ENCODE measurements around the gene SMG7.

The SMG7 gene

DNA sequence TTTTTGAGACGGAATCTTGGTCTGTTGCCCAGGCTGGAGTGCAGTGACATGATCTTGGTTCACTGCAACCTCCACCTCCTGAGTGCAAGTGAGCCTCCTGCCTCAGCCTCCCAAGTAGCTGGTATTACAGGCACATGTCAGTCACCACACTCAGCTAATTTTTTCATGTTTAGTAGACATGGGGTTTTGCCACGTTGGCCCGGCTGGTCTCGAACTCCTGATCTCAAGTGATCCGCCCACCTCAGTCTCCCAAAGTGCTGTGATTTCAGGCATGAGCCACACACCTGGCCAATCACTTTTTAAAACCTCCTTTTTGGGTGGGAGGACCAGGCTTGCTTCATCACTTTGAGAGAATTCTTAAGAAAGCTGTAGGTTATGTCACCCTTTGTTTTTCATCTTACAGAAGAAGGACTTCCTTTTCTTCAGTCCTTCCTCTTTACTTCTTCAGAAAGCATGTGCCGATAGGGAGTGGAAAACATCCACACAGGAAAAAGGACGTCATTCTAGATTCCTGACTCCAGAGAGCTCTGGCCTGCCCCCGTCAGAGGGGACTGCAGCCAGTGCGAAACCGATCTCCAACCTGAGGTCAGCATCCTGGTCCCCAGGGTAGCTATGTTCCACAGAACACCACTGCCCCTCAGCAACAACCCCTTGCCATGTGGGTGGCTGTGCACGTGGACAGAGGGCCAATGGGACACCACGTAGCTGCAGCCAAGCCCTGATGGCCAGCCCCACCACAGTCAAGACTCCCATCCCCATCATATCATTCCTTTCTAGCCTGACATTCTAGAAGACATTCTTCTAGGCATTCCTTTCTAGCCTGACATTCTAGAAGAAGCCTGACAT, 96.1 kb downstream of the SMG7 start:
- no peak for DNase-seq

DNA sequence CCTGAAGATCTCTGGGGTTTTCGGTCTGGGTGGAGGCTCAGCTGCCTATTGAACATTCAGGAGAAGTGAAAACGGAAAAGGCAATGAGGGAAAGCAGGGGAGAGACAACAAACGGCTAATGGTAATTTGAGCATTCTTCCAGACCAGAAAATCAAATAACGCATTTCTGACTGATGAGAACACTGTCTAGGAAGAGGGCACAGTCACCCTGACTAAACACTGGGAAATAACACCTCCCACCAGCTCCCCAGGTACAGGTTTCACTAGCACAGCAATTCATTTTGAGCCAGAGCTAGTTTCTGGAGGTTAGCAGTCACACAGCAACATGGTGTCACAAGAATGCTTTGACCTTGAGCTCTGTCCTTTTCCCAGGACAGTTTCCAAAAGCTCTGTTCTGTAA, 96.8 kb downstream of the SMG7 start:
- DNase-seq, result no peak

DNA sequence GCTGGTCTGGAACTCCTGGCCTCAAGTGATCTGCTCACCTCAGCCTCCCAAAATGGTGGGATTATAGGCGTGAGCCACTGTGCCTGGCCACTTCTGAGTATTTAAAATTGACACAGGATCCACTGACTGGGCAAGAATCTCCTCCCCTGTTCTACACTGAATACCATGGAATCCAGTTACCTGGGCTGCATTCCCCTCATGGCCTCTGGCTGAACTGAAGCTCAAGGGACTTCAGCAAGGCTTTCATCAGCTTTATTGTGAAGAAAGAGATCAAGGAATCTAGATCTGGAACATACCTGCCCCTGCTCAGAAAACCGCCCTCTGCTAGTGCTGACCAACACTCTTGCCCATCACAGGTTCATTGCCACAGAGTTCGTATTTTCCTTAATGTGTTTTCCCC, 97.5 kb downstream of the SMG7 start:
- DNase-seq, result no peak

DNA sequence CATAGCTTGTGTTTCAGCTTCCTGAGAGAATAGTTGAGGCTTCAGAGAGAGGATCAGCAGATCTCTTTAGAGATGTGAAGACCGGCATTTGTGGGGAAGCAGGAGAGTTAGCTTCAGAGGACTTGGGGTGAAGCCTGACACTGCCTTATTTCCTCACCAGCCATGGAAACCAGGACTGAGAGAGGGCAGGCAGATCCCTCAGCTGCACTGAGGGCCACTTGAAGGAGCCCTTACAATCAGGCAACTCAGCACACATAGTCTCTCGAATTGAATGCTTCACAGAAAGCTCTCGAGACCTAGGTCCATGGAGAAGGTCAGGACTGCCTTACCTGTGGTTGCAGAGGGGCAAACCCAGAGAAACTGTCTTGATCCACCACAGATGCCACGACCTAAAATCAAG, 98.2 kb downstream of the SMG7 start:
- DNase-seq, result no peak

DNA sequence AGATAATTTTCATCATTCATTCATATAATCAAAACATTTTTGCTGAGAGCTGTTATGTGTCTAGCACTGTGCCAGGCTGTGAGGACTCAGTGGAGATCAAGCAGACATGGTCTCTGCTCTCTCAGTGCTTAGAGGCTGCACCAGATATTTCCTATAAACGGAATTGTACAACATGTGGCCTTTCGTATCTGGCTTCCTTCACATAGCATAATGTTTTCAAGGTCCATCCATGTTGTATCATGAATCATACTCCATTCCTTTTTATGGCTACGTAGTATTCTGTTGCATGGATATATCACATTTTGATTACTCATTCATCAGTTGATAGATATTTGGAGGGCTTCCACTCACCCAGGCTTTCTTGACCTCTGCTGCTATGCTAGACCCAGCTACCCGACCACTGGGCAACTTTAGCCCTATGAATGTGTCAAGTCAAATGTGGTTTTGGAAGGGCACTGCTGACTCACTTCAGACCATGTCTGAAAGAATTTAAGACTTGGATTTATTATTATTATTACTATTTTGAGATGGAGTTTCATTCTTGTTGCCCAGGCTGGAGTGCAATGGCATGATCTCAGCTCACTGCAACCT, 99.5 kb downstream of the SMG7 start:
- DNase-seq, result no peak

DNA sequence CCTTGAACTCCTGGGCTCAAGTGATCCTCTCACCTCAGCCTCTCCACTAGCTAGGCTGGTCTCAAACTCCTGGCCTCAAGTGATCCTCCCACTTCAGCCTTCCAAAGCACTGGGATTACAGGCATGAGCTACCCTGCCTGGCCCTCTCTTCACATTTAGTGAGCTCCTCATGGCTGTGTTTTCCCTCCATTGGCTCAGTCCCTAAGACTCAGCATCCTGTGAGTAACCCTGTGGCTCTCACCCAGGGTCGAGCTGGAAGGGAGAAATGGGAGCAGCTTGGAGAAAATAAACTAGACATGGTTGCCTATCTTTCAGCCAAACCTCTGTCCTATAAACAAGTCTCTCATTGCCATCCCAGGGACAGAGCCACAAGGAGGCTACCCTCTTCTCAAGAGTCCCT, 100.4 kb downstream of the SMG7 start:
- no peak for DNase-seq

DNA sequence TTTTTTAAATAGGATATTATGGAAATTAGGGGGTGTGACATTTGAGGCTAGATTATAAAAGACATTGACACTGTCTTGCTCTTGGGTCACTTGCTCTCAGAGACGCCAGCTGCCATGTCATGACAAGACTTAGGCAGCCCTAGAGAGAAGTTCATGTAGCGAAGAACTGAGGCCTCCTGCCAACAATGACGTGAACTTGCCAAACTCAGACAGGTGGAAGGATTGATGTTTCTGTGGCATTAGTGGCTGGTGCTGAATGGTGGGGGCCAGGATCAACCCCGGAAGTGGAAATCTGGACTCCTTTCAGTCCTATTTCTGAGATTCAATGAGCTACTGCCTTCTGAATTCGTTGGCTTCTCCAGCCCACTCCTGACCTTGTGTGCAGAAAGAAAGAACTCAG, 103.3 kb downstream of the SMG7 start:
- DNase-seq, result no peak

DNA sequence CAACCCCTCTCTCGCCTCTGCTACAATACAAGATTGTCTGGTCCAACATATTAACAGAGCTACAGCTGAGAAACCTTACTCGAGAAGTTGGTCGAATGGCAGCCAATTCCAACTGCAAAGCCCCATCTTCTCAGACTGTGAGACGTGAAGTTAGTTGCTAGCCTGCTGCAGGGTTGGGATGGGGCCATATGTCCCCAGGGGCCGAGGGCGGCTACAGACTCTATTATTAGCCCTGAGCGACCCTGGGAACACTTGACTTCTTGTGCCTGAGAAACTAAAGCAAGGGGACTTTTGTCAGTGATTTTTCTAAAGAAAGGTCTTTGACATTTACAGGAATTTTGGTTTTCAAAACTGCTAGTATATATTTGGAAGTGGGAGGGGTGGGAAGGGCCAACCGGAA, 104.2 kb downstream of the SMG7 start:
- DNase-seq, result no peak

DNA sequence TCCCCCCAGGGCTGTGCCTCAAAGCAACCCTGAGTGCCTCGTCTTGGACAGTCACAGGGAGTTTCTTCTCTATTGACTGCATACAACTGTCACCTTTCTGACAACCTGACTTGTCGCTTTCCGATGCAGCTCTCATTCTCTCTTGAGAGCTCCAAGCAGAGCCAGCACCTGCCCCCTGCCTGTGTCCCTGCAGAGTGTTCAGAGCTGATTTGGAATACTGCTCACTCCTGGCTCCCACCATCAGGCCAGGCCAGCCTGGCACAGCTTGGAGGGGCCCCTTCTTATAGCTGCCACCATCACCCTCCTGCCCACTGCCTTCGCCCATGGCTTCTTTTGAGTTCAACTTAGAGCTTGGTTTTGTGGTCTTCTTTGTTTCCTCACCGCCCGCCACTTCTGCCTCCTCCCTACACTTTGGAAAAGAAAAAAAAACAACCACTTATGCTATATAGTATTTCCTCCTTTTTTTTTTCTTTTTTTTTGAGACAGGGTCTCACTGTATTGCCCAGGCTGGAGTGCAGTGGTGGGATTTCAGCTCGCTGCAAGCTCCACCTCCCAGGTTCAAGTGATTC, 105.7 kb downstream of the SMG7 start:
- no peak for DNase-seq

DNA sequence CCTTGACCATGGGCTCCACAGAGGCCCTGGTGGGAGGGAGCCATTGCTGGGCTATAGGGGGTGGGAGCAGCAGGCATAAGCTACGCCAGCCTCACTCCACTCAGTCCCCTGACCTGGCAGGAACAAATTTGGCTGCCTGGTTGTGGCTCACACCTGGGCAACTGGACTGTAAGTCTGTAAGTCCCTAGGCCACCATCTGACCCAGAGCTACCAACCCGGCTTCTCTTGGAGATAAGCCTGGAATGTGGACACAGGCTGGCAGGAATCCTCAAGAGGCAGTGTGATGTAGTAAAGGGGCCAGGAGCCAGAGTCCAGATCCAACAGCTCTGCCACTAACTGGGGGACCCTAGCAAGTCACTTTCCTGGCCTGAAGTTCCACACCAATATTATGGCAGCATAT, 106.6 kb downstream of the SMG7 start:
- no peak for DNase-seq

DNA sequence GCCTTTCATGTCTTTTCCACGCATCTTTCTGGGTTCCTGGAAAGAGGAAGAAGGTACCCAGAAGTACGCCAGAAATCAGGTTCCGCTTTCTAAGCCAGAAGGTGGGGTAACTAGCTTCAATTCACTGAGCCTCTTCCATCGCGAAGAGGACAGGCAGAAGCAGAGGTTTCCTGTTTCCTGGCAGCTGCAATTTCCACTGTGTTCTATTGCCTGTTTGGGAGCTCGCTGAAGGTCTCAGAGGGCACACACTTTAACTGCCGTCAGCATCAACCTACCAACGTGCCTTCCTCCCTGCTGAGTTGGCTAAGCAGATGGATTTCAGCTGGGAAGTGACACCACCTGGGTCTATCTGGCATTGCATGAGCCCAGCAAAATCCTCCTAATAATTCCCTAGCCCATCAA, 108.0 kb downstream of the SMG7 start:
- peak; percentile 19 for DNase-seq

DNA sequence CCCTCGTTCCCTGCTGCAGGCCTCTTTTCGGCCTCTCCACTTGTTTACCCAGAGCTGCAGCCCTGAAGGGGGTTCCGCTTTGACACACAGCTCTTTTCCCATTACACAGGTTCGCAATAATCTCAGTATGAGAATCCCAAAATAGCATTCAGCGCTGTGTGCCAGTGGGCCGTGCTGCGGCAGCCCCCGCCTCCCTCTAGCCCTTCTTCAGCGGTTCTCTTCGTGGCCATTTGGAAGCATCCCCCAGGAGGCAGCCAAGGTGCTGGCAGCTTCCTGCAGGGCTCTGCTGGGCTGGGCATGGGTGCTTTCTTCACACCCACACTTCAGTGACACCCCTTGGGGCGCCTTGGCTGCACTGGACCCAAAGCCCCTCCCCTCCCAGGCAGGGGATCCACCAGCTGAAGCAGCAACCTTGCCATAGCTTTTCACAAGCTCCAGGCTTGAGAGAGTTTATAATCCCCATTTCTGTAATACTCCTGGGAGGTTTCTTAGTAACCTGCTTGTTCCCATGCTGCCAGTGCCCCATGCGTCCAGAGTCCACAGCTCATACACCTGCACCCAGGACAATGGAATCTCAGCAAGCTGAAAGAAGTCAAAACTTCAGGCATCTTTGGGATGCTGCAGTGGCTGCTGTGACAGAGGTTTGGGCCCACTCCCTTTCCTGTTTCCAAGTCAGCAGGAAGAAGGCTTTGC, 109.9 kb downstream of the SMG7 start:
- no peak for DNase-seq

DNA sequence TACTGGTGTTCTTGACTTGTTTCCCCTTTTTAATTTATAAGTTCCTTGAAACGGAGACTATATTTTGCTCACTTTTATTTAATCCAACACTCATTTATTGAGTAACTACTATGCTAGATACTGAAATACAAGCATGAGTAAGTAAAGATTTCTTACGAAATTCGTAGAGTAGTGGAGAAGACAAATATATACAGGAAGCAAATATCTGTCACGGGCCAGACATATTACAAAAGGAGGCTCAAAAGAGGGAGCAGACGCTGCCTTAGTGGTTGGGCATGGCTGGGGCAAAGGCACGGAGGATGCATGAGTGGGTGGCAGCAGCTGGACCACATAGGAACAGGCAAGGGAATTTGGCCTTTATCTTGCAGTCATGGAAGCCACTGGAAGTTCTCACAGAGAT, 111.2 kb downstream of the SMG7 start:
- DNase-seq, result no peak

DNA sequence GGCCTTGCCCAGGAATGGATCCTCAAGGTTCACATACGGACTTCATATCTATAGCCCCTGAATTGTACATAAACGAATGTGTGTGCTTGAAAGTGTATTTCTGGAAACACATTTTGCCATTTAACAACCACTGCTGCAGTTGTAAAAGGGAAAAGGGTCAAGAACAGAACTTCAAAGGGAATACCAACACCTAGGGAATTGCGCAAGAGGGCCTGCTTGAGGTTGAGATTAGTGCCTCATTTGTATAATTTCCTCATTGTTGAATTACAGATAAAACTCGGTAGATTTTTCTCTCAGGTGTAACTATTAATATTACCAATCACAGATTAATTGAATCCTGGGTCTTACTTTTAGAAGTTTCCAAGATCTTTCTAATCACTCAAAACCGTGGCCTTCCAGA, 111.8 kb downstream of the SMG7 start:
- no peak for DNase-seq

DNA sequence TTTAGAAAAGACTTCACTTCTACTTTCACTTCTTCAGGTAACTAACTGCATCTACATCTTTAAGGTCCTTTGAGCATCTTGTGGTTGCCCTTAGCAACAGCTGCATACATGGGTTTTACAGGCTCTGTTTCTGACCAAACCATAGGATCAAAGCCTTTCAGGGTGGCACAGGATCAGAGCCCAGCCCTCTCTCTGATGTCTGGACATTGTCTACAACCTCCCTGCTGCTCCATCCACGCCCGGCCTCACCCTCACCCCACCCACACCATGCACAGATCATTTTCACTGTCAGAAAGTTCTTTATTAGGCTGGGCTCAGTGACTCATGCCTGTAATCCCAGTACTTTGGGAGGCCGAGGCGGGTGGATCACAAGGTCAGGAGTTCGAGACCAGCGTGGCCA, 112.7 kb downstream of the SMG7 start:
- DNase-seq, result no peak

DNA sequence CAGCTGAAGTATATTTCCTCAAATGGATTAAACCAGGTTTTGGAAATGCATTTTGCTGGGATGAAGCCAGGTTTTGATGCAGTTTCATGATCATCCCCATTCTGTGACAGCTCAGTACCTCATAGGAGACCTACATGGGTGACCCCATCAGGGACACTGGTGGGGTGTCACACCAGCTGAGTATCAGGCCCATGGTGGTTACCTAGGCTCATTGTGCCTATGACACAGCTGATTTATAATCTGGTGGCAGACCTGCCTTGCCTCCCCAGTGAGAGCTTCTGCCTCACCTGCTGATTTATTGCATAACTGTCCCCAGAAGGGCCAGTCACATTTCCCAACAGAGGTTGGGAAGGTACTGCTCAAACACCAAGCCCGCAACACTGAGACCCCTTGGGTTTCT, 114.2 kb downstream of the SMG7 start:
- no peak for DNase-seq

DNA sequence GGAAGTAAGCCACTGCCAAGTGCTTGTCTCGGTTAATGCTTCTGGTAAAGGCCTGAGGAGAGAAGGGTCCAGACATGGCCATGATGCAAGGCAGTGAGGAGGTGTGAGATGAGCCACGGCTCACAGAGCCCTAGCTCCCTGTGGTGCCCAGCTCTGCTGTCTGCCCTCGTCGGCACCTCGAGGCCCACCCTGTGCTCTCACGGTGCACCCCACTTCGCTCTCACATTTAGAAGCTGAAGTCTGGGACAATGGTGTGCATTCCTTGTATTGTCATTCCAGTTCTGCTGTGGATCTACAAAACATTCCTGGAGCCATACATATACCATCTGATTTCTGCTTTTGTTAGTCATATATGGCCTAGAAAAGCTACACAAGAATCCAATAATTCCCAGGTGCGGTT, 114.6 kb downstream of the SMG7 start:
- DNase-seq, result no peak

DNA sequence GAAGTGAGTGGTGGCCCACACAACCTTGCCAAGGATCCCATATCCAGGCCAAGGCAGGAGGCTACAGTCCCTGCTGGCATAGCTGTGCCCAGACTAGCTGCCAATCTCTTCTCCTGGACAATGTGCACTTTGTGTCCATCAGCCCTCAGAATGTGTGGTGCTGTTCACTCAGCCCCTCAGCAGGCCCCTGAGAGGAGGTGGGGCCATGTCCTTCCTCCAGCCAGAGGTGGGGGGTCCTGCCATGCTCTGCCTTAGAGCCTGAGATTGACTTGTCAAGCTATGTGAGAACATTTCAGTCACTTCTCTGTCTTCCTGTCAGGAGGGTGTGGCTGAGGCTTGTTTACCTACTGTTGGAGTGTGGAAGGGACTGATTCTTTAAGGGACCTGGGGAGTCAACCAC, 116.5 kb downstream of the SMG7 start:
- no peak for DNase-seq

DNA sequence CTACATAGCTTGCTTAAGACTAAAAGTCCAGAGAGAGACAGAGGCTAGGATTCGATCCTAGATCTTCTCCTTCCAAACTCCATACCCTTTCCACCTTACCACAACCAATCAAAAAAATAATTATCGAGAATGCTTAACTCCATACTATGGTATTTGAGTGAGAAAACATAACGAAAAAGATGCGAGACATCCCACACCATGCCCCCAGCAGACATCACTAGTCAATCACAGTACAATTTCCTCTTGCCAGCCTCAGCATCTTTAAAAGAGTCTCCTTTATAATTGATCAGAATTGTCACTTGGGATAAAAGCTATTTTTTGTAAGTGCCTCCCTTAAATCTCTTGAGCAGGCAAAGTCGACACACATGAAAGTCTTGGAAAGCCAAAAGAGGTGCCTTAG, 117.1 kb downstream of the SMG7 start:
- DNase-seq, result no peak

DNA sequence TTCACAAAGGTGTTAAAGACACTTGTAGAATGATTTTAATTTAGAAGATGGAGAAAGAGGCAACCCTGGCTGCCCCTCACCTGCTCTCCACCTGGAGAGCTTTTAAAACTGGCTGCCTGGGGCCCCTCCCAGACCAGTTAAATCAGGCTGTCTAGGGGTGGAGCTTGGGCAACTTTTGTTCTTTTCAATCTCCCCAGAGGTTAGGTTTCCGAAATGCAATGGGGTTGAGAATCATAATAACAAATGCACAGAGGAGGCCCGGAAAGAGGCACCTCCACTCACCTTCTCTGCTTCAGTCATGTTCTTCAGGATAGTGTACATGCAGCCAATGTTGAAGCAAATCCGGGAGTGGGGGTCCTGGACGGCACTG, 117.6 kb downstream of the SMG7 start:
- no peak for DNase-seq

DNA sequence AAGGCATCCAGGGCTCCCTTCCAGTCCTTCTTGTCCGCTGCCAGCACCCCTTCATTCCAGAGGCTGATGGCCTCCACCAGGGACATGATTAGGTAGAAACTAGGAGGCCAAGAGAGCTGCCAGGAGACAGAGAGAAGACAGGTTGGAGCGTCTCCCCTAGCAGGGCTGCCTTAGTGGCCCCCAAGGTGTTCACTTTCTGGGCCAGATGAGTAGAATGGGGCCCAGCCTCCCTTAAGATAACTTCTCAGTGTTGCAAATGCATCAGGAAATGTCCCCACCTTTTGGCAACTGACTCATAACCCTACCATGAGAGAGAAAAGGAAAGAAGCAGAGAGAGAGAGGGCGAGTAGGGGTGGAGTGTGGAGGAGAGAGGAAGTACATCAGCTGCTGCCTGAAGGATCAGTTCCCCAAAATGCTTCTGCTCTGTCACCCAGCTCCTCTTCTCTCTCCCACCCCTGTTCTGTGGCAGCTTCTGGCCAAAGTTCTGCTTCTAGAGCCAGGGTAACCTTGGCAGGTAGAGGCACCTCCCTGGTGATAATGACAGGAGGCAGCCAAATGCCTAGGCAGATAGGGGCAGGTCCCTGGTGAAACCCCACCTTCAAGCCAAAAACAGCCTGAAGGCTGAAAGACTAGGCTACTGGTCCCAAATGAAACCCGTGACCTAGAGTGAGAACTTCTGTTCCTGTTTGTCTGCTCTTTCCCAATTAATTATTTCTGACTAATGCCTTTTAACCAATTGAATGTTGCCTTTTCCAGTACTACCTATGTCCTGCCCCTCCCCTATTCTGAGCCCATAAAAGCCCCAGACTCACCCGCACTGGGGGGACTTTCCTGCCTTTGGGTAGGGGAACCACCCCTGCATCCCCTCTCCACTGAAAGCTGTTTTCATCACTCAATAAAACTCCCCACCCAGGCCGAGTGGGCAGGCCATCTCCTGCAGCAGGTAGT, 118.2 kb downstream of the SMG7 start, which contains the start of gene NCF2:
Gene NCF2 (minus strand): TSS at position 216 of the 948 bp plus-strand sequence. CDS start 130 bp downstream, at position 86.
- peak; percentile 42 for DNase-seq

DNA sequence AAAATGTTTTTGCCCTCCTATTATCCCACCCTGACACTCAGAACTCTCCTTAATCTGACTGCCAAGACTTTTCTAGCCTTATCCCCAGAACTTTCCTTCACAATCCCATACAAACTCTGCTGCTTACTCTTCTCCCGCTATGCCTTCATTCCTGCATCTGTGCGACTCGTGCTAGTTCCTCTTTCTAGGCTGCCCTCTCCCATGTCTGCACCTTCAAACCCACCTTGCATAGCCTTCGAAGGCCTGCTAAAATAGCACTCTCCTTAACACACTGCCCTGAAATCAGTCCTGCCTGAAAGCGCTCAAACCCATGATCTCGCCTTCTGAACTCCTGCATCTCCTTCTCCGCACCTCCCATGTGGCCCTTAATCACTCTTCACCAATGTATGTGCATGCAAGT, 120.4 kb downstream of the SMG7 start:
- no peak for DNase-seq

DNA sequence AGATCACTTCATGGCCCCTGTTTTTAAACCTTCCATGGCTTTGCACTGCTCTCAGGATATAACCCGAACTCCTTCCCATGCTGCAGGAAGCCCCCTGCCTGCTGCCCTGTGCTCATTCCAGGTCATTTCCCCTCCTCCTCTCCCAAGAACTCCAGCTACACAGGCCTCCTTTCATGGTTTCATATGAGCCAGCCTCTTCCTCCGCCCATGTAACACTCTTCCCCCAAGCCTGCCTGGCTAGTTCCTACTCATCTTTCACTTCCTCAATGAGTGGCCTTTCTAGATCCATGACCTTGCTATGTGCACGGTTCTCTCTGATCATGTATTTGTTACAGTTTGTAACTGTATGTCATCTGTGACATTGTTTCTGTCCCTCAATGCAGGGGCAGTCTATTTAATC, 121.1 kb downstream of the SMG7 start:
- DNase-seq, result no peak

Data from CD4-positive, alpha-beta T cell treated with Interleukin-10 for 1 hour (primary cell).